Ishikawa (cell line): Measurements from ENCODE around the gene TPD52L2.

Experiments used
- CEBPB ChIP-seq: IDR thresholded peaks from 2 replicates; pipeline ENCODE4 v1.6.1; 2012
- CREB1 ChIP-seq: IDR thresholded peaks from 2 replicates; pipeline ENCODE4 v1.6.1; 2012; ENCODE audit warnings: low read depth
- EP300 ChIP-seq: IDR thresholded peaks from 2 replicates; pipeline ENCODE4 v1.6.1; 2012; ENCODE audit warnings: borderline replicate concordance
- NFIC ChIP-seq: IDR thresholded peaks from 2 replicates; pipeline ENCODE4 v1.6.1; 2012
- RAD21 ChIP-seq: IDR thresholded peaks from 2 replicates; pipeline ENCODE4 v1.6.1; 2012; ENCODE audit warnings: low read depth
- TEAD4 ChIP-seq: IDR thresholded peaks from 2 replicates; pipeline ENCODE4 v1.6.1; 2012
- ZBTB7A ChIP-seq: IDR thresholded peaks from 2 replicates; pipeline ENCODE4 v1.6.1; 2012; ENCODE audit warnings: low read depth
- TF ChIP-seq, protein P1 (sequence below): IDR thresholded peaks from 2 replicates; pipeline ENCODE4 v1.6.1; 2012; ENCODE audit warnings: low read depth, mild to moderate bottlenecking
- TF ChIP-seq, protein P2 (sequence below): IDR thresholded peaks from 2 replicates; pipeline ENCODE4 v1.6.1; 2012

DNA sequence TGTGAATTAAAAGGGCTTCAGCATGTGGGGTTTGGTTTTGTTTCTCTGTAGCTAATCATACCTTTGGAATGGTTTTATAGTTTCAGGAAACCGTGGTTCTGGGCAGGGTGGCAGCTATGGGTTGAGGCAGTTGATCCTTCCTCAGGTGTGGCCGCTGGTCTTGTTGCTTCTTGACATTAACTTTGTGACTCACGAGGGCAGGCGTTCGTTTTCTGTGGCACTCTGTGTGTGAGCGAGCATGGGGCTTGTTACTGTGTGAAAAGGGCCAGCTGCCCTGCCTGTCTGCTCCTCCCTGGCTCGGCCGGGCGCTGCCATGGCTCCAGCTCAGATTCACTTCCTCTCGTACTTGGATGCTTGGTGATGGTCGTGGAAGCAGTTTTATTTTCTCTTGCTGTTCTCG is 46.1 kb downstream of the TPD52L2 start:
- TF ChIP-seq, protein P1, sequence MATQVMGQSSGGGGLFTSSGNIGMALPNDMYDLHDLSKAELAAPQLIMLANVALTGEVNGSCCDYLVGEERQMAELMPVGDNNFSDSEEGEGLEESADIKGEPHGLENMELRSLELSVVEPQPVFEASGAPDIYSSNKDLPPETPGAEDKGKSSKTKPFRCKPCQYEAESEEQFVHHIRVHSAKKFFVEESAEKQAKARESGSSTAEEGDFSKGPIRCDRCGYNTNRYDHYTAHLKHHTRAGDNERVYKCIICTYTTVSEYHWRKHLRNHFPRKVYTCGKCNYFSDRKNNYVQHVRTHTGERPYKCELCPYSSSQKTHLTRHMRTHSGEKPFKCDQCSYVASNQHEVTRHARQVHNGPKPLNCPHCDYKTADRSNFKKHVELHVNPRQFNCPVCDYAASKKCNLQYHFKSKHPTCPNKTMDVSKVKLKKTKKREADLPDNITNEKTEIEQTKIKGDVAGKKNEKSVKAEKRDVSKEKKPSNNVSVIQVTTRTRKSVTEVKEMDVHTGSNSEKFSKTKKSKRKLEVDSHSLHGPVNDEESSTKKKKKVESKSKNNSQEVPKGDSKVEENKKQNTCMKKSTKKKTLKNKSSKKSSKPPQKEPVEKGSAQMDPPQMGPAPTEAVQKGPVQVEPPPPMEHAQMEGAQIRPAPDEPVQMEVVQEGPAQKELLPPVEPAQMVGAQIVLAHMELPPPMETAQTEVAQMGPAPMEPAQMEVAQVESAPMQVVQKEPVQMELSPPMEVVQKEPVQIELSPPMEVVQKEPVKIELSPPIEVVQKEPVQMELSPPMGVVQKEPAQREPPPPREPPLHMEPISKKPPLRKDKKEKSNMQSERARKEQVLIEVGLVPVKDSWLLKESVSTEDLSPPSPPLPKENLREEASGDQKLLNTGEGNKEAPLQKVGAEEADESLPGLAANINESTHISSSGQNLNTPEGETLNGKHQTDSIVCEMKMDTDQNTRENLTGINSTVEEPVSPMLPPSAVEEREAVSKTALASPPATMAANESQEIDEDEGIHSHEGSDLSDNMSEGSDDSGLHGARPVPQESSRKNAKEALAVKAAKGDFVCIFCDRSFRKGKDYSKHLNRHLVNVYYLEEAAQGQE, result no peak
- TF ChIP-seq NFIC, result no peak
- no peak for TF ChIP-seq RAD21
- no peak for TF ChIP-seq TEAD4
- TF ChIP-seq CREB1, result no peak
- no peak for TF ChIP-seq CEBPB
- no peak for TF ChIP-seq ZBTB7A
- TF ChIP-seq EP300, result no peak
- TF ChIP-seq, protein P2, sequence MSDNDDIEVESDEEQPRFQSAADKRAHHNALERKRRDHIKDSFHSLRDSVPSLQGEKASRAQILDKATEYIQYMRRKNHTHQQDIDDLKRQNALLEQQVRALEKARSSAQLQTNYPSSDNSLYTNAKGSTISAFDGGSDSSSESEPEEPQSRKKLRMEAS, result no peak
